Activated T-cell treated with anti-CD3 and anti-CD28 coated beads for 24 hours (primary cell): ENCODE data around the gene ELOVL3.
"Not testable (repeated sequence)": the region's sequence is repeated elsewhere in the genome, so short reads cannot be mapped to it uniquely, and the experiment has no call there.

Source experiments
- DNase-seq: peaks from one replicate; pipeline ENCODE4 v3.0.0-alpha.2; 2020; ENCODE audit warnings: low read depth

ELOVL3 gene

GRCh38 chr10:102225646-102226541, at the start of gene ELOVL3:
ELOVL3 (plus strand) TSS chr10:102226299; CDS start chr10:102226549, 250 bp downstream.
- peak; percentile 74 for DNase-seq

GRCh38 chr10:102184606-102185005, 41.5 kb upstream of the ELOVL3 start:
- DNase-seq: no peak

GRCh38 chr10:102185272-102185671, 40.8 kb upstream of the ELOVL3 start:
- no peak for DNase-seq

- no peak for DNase-seq
Measured at GRCh38 chr10:102185811-102186527, 40.1 kb upstream of the ELOVL3 start.

GRCh38 chr10:102188298-102188940, 37.7 kb upstream of the ELOVL3 start:
- no peak for DNase-seq

- not testable (repeated sequence) for DNase-seq
Measured at GRCh38 chr10:102188941-102189898, 36.9 kb upstream of the ELOVL3 start.

- DNase-seq: no peak
Measured at GRCh38 chr10:102191956-102192355, 34.1 kb upstream of the ELOVL3 start.

GRCh38 chr10:102195296-102195870, 30.7 kb upstream of the ELOVL3 start:
- DNase-seq: no peak

GRCh38 chr10:102196893-102197292, 29.2 kb upstream of the ELOVL3 start:
- no peak for DNase-seq

- DNase-seq: no peak
Measured at GRCh38 chr10:102198027-102198426, 28.1 kb upstream of the ELOVL3 start.

GRCh38 chr10:102200751-102201640, 25.1 kb upstream of the ELOVL3 start:
- no peak for DNase-seq

GRCh38 chr10:102202386-102202785, 23.7 kb upstream of the ELOVL3 start:
- DNase-seq: no peak

- no peak for DNase-seq
Measured at GRCh38 chr10:102208311-102209035, 17.6 kb upstream of the ELOVL3 start.

GRCh38 chr10:102211615-102212299, 14.3 kb upstream of the ELOVL3 start:
- no peak for DNase-seq

GRCh38 chr10:102213599-102213998, 12.5 kb upstream of the ELOVL3 start:
- not testable (repeated sequence) for DNase-seq

- DNase-seq: no peak
Measured at GRCh38 chr10:102219370-102219769, 6.7 kb upstream of the ELOVL3 start.

- no peak for DNase-seq
Measured at GRCh38 chr10:102220612-102221011, 5.5 kb upstream of the ELOVL3 start.

GRCh38 chr10:102222797-102223196, 3.3 kb upstream of the ELOVL3 start:
- no peak for DNase-seq

GRCh38 chr10:102226542-102226870, 407 bp downstream of the ELOVL3 start:
- no peak for DNase-seq
